GM21367 (cell line): Measurements from ENCODE around the gene DGCR8.

Experiments
- ATAC-seq: cut with Tn5 transposase; IDR thresholded peaks from one replicate; pipeline ENCODE4 v1.9.1; 2021; ENCODE audit not compliant: unreplicated experiment

DGCR8 gene

GRCh38 chr22:20108757-20109230, 28.8 kb downstream of the DGCR8 start:
- ATAC-seq, result no peak

- ATAC-seq, result no peak
Observed at GRCh38 chr22:20109411-20110358, 29.6 kb downstream of the DGCR8 start.

GRCh38 chr22:20110359-20110985, 30.4 kb downstream of the DGCR8 start:
- no peak for ATAC-seq

GRCh38 chr22:20111045-20111688, 31.1 kb downstream of the DGCR8 start:
- no peak for ATAC-seq

GRCh38 chr22:20111689-20112622, 31.9 kb downstream of the DGCR8 start:
- ATAC-seq, result no peak

- ATAC-seq, result no peak
Observed at GRCh38 chr22:20112623-20113511, 32.8 kb downstream of the DGCR8 start.

GRCh38 chr22:20113551-20114310, 33.7 kb downstream of the DGCR8 start:
- no peak for ATAC-seq

GRCh38 chr22:20114506-20115475, 34.8 kb downstream of the DGCR8 start:
- no peak for ATAC-seq

GRCh38 chr22:20115691-20116375, 35.8 kb downstream of the DGCR8 start, which contains the start of gene RANBP1:
Gene RANBP1, plus strand, starts transcription at chr22:20116104. Its CDS starts 81 bp downstream, at chr22:20116185.
- no peak for ATAC-seq

- ATAC-seq, result no peak
Observed at GRCh38 chr22:20116376-20116950, 36.4 kb downstream of the DGCR8 start.

- ATAC-seq, result peak; percentile 47
Observed at GRCh38 chr22:20116951-20117632, 37.1 kb downstream of the DGCR8 start, which contains the start of gene TRMT2A. Gene TRMT2A, minus strand, starts transcription at chr22:20117226. Its CDS starts 320 bp downstream, at chr22:20116906.

- ATAC-seq, result peak; percentile 12
Observed at GRCh38 chr22:20117633-20118299, 37.7 kb downstream of the DGCR8 start.

- ATAC-seq, result no peak
Observed at GRCh38 chr22:20118300-20119020, 38.4 kb downstream of the DGCR8 start.

GRCh38 chr22:20121856-20122415, 41.9 kb downstream of the DGCR8 start:
- no peak for ATAC-seq
